Mesothelial cell of epicardium (in vitro differentiated cells): ENCODE measurements around the gene COMMD6. TPM values are rescaled to one million over a fixed set of nuclear protein-coding genes. Genes with fewer than 3 reads are reported as not detected.

ENCODE experiments used
- DNase-seq, 2 experiments: peaks; one replicate each; pipeline ENCODE4 v3.0.0; 2021; ENCODE audit warnings: low spot score in 2 of 2; ENCODE audit not compliant: unreplicated experiment in 2 of 2
- H3K27ac Mint-ChIP-seq: 2 replicates; pipeline ENCODE4 v1.8.0; 2021; ENCODE audit warnings: mixed read lengths
- H3K27me3 Mint-ChIP-seq: 2 replicates; pipeline ENCODE4 v1.8.0; 2021; ENCODE audit warnings: low read depth, mixed read lengths
- H3K36me3 Mint-ChIP-seq: 2 replicates; pipeline ENCODE4 v1.8.0; 2021; ENCODE audit warnings: mixed read lengths
- H3K4me1 Mint-ChIP-seq: 2 replicates; pipeline ENCODE4 v1.8.0; 2021; ENCODE audit warnings: mixed read lengths
- H3K4me3 Mint-ChIP-seq: 2 replicates; pipeline ENCODE4 v1.8.0; 2021; ENCODE audit warnings: mild to moderate bottlenecking, moderate library complexity, mixed read lengths
- H3K9me3 Mint-ChIP-seq: 2 replicates; pipeline ENCODE4 v1.8.0; 2021; ENCODE audit warnings: mixed read lengths
- total RNA-seq: library from RNA; stranded (reverse); gene quantifications from 3 replicates; pipeline ENCODE4 v1.2.1, GENCODE V29; 2021
- TF ChIP-seq, protein P1 (sequence below): fragments of 200-600 bp; sonication (generic); IDR thresholded peaks from one replicate; pipeline ENCODE4 v1.5.0; 2021; ENCODE audit warnings: antibody characterized with exemption; ENCODE audit not compliant: unreplicated experiment

Gene COMMD6
- total RNA-seq, 1 donor from 2014 or later = 134 TPM

DNA sequence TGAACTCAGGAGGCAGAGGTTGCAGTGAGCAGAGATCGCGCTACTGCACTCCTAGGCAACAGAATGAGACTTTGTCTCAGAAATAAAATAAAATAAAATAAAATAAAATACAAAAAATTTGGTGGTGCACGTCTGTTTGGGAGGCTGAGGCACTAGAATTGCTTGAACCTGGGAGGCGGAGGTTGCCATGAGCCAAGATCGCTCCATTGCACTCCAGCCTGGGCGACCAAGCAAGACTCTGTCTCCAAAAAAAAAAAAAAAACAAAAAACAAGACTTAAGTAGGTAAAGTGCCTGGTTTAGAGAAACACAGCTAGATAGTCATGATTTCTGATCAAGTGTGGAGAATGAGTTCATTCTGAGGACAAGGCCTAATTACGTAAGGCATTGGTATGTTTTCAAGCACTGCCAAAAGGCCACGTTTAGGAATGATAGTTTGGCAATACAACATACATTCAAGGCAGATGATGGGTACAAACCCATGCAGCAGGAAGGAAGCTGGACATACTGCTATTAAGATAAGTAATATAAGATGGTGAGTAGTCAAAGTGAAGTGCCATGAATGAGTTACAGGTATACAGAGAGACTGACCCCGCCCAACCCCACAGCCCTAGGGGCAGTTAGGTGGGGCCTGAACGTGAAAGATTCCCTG is 7.2 kb upstream of the COMMD6 start:
- Mint-ChIP-seq H3K27ac (no peak overlapping the region), H3K27me3 (no peaks in the 10 kb centered on the region), H3K36me3 (no peaks in the 10 kb centered on the region), H3K9me3 (no peaks in the 10 kb centered on the region), H3K4me1 (peaks cover 19% of the 10 kb centered on the region), H3K4me3 (no peak overlapping the region)
- TF ChIP-seq, protein P1, sequence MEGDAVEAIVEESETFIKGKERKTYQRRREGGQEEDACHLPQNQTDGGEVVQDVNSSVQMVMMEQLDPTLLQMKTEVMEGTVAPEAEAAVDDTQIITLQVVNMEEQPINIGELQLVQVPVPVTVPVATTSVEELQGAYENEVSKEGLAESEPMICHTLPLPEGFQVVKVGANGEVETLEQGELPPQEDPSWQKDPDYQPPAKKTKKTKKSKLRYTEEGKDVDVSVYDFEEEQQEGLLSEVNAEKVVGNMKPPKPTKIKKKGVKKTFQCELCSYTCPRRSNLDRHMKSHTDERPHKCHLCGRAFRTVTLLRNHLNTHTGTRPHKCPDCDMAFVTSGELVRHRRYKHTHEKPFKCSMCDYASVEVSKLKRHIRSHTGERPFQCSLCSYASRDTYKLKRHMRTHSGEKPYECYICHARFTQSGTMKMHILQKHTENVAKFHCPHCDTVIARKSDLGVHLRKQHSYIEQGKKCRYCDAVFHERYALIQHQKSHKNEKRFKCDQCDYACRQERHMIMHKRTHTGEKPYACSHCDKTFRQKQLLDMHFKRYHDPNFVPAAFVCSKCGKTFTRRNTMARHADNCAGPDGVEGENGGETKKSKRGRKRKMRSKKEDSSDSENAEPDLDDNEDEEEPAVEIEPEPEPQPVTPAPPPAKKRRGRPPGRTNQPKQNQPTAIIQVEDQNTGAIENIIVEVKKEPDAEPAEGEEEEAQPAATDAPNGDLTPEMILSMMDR = no peak
- DNase-seq = no peak

DNA sequence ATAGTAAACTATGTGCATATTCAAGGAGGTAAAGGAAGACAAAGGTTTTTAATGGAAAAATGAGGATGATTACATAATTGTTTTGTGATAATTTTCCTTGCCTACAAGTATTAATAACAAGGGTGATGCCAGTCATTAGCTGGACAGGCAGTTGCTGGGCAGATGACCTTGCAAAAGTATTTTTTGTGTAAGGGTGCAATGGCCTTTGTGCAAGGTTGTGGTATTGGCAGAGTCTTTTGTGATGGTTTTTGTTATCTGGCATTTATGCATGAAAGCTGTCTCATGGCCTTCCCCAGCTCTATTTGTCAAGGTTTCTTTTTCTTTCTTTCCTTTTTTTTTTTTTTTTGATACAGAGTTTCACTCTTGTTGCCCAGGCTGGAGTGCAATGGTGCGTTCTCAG is 4.3 kb upstream of the COMMD6 start:
- Mint-ChIP-seq H3K36me3 (no peaks in the 10 kb centered on the region), H3K27me3 (no peaks in the 10 kb centered on the region), H3K4me3 (no peak overlapping the region), H3K4me1 (peaks cover 5% of the 10 kb centered on the region), H3K27ac (no peak overlapping the region), H3K9me3 (no peaks in the 10 kb centered on the region)
- TF ChIP-seq, protein P1 = no peak
- no peak for DNase-seq

DNA sequence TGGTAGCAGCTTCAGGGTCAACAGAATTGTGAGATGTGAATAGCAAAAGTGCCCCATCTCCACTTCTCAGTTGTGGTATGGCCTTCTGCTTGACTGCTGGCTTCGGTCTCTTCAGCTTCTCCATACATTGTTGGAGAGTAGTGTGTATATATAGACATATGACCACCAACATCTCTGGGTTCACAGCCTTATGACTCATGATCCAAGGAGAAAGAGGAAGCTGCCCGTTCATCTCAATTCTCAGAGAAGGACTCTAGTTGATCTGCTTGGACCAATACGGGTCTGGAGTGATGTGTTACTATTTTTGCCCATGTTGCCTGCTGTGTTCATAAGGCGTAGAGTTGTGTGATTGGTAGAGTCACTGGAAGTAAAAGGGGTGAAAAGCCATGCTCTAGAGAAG is 3.6 kb upstream of the COMMD6 start:
- TF ChIP-seq, protein P1 = no peak
- Mint-ChIP-seq H3K9me3 (no peaks in the 10 kb centered on the region), H3K4me1 (peaks cover 12% of the 10 kb centered on the region), H3K27ac (no peak overlapping the region), H3K4me3 (no peak overlapping the region), H3K27me3 (no peaks in the 10 kb centered on the region), H3K36me3 (no peaks in the 10 kb centered on the region)
- no peak for DNase-seq

DNA sequence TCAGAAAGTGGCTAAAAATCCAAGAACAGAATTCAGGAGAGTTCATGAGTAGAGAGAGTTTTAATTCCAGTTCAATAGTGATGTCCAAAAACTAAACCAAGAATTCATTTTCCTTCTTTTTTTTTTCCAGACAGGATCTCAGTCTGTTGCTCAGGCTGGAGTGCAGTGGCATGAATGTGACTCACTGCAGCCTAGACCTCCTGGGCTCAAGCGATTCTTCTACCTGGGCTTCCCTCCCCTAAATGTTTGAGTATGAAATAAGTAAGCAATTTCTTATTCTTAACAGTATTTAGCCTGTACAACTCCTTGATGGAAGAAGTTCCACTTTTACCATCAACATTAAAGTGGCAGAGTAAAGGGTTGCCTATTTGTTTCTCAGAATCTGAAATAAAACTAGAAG is 3.8 kb downstream of the COMMD6 start:
- Mint-ChIP-seq H3K27me3 (no peaks in the 10 kb centered on the region), H3K27ac (no peak overlapping the region), H3K9me3 (peaks cover 6% of the 10 kb centered on the region), H3K36me3 (peaks cover 18% of the 10 kb centered on the region), H3K4me1 (peaks cover 21% of the 10 kb centered on the region), H3K4me3 (no peak overlapping the region)
- no peak for DNase-seq
- TF ChIP-seq, protein P1 = no peak

DNA sequence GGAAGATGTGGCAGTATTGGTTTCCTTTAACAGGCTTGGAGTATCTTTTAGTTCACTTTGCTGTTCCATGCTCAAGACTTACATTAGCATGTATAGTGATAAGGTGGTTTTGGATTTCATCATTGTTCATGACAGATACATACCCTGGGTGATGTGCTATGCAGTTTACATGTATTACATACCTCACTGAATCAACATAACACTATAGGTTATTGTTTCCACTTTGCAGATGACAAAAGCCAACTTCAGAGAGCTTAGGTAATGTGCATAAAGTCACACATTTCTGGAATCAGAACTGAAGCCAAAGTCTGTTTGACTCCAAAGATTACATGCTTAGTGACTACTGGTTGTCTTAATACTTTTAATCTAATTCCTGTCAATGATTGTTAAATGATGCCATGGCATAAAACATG is 7.1 kb downstream of the COMMD6 start:
- TF ChIP-seq, protein P1 = no peak
- Mint-ChIP-seq H3K27me3 (no peaks in the 10 kb centered on the region), H3K4me3 (no peak overlapping the region), H3K9me3 (peaks cover 9% of the 10 kb centered on the region), H3K4me1 (peaks cover 9% of the 10 kb centered on the region), H3K27ac (no peak overlapping the region), H3K36me3 (peaks cover 27% of the 10 kb centered on the region)
- DNase-seq = no peak

DNA sequence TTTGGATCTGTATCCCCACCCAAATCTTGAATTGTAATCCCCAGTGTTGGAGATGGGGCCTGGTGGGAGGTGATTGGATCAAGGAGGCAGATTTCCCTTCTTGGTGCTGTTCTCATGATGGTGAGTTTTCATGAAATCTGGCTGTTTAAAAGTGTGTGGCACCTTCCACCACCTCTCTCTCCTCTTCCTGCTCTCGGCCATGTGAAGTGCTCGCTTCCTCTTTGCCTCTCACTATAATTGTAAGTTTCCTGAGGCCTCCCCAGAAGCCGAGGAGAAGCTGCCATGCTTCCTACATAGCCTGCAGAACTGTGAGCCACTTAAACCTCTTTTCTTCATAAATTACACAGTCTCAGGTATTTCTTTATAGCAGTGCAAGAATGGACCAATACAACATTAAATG is 15.7 kb downstream of the COMMD6 start:
- Mint-ChIP-seq H3K27ac (no peak overlapping the region), H3K4me1 (no peaks in the 10 kb centered on the region), H3K36me3 (peaks cover 10% of the 10 kb centered on the region), H3K9me3 (peaks cover 25% of the 10 kb centered on the region), H3K27me3 (no peaks in the 10 kb centered on the region), H3K4me3 (no peak overlapping the region)
- TF ChIP-seq, protein P1 = no peak
- DNase-seq = no peak
